IPS-15b (cell line): ENCODE measurements around the gene LIN52.

Experiments
- H3K27me3 ChIP-seq: one replicate; pipeline ENCODE4 v1.6.1; 2013; ENCODE audit warnings: low read length; ENCODE audit not compliant: control insufficient read depth, insufficient read depth
- H3K36me3 ChIP-seq: one replicate; pipeline ENCODE4 v1.6.1; 2013; ENCODE audit warnings: low read length; ENCODE audit not compliant: control insufficient read depth, insufficient read depth
- H3K4me1 ChIP-seq: one replicate; pipeline ENCODE4 v1.6.1; 2013; ENCODE audit warnings: mild to moderate bottlenecking, low read length; ENCODE audit not compliant: control insufficient read depth, insufficient read depth
- H3K4me3 ChIP-seq: one replicate; pipeline ENCODE4 v1.5.1; 2013; ENCODE audit warnings: low read depth, low read length
- H3K9ac ChIP-seq: one replicate; pipeline ENCODE4 v1.6.1; 2013; ENCODE audit warnings: low read depth, mild to moderate bottlenecking, low read length
- H3K9me3 ChIP-seq: one replicate; pipeline ENCODE4 v1.6.1; 2013; ENCODE audit warnings: mild to moderate bottlenecking, low read length; ENCODE audit not compliant: control insufficient read depth, insufficient read depth

Gene LIN52

GRCh38 chr14:74219277-74220205 is 134.8 kb downstream of the LIN52 start:
- no peak overlapping the region for H3K9ac ChIP-seq
- H3K36me3 ChIP-seq = no peaks in the 10 kb centered on the region
- H3K27me3 ChIP-seq = peaks cover 25% of the 10 kb centered on the region
- no peaks in the 10 kb centered on the region for H3K4me1 ChIP-seq
- no peaks in the 10 kb centered on the region for H3K9me3 ChIP-seq
- no peak overlapping the region for H3K4me3 ChIP-seq

- H3K9ac ChIP-seq = no peak overlapping the region
- no peaks in the 10 kb centered on the region for H3K36me3 ChIP-seq
- no peaks in the 10 kb centered on the region for H3K9me3 ChIP-seq
- H3K4me1 ChIP-seq = no peaks in the 10 kb centered on the region
- peaks cover 25% of the 10 kb centered on the region for H3K27me3 ChIP-seq
- H3K4me3 ChIP-seq = no peak overlapping the region
Observed at GRCh38 chr14:74220991-74221390, 136.2 kb downstream of the LIN52 start.

GRCh38 chr14:74221741-74222140 is 137.0 kb downstream of the LIN52 start:
- Histone ChIP-seq H3K9me3 (no peaks in the 10 kb centered on the region), H3K27me3 (peaks cover 24% of the 10 kb centered on the region), H3K4me1 (no peaks in the 10 kb centered on the region), H3K36me3 (no peaks in the 10 kb centered on the region), H3K4me3 (no peak overlapping the region), H3K9ac (no peak overlapping the region)

GRCh38 chr14:74223016-74223415 is 138.3 kb downstream of the LIN52 start:
- Histone ChIP-seq H3K36me3 (no peaks in the 10 kb centered on the region), H3K9me3 (no peaks in the 10 kb centered on the region), H3K27me3 (peaks cover 12% of the 10 kb centered on the region), H3K4me1 (no peaks in the 10 kb centered on the region), H3K4me3 (no peak overlapping the region), H3K9ac (no peak overlapping the region)

- Histone ChIP-seq H3K9me3 (no peaks in the 10 kb centered on the region), H3K4me3 (no peak overlapping the region), H3K27me3 (peaks cover 7% of the 10 kb centered on the region), H3K4me1 (no peaks in the 10 kb centered on the region), H3K9ac (no peak overlapping the region), H3K36me3 (no peaks in the 10 kb centered on the region)
Observed at GRCh38 chr14:74231784-74232183, 147.0 kb downstream of the LIN52 start.

- no peaks in the 10 kb centered on the region for H3K9me3 ChIP-seq
- no peak overlapping the region for H3K4me3 ChIP-seq
- H3K36me3 ChIP-seq = no peaks in the 10 kb centered on the region
- H3K27me3 ChIP-seq = peaks cover 39% of the 10 kb centered on the region
- no peak overlapping the region for H3K9ac ChIP-seq
- H3K4me1 ChIP-seq = no peaks in the 10 kb centered on the region
Observed at GRCh38 chr14:74235017-74235416, 150.3 kb downstream of the LIN52 start.

- Histone ChIP-seq H3K4me1 (no peaks in the 10 kb centered on the region), H3K36me3 (no peaks in the 10 kb centered on the region), H3K9me3 (no peaks in the 10 kb centered on the region), H3K27me3 (peaks cover 63% of the 10 kb centered on the region), H3K4me3 (no peak overlapping the region), H3K9ac (no peak overlapping the region)
Observed at GRCh38 chr14:74237441-74237840, 152.7 kb downstream of the LIN52 start.

GRCh38 chr14:74238974-74239847 is 154.5 kb downstream of the LIN52 start, which contains the start of gene VSX2:
Gene VSX2 (plus strand): TSS chr14:74239449. CDS start chr14:74239562, 113 bp downstream.
- Histone ChIP-seq H3K4me1 (peaks cover 3% of the 10 kb centered on the region), H3K4me3 (peak within 1 kb of the TSS; percentile 46), H3K36me3 (no peaks in the 10 kb centered on the region), H3K27me3 (peaks cover 78% of the 10 kb centered on the region), H3K9ac (no peak within 1 kb of the TSS), H3K9me3 (no peaks in the 10 kb centered on the region)

GRCh38 chr14:74239848-74240793 is 155.4 kb downstream of the LIN52 start:
- peaks cover 6% of the 10 kb centered on the region for H3K4me1 ChIP-seq
- no peaks in the 10 kb centered on the region for H3K9me3 ChIP-seq
- peak overlapping the region; percentile 46 for H3K4me3 ChIP-seq
- H3K9ac ChIP-seq = no peak overlapping the region
- peaks cover 79% of the 10 kb centered on the region for H3K27me3 ChIP-seq
- no peaks in the 10 kb centered on the region for H3K36me3 ChIP-seq

- no peaks in the 10 kb centered on the region for H3K36me3 ChIP-seq
- H3K9ac ChIP-seq = peak overlapping the region; percentile 32
- peaks cover 6% of the 10 kb centered on the region for H3K4me1 ChIP-seq
- no peaks in the 10 kb centered on the region for H3K9me3 ChIP-seq
- peaks cover 84% of the 10 kb centered on the region for H3K27me3 ChIP-seq
- peak overlapping the region; percentile 46 for H3K4me3 ChIP-seq
Observed at GRCh38 chr14:74240794-74241651, 156.3 kb downstream of the LIN52 start.
